Mesothelial cell of epicardium (in vitro differentiated cells): ENCODE measurements around the gene FRMPD4. TPM values are rescaled to one million over a fixed set of nuclear protein-coding genes. Genes with fewer than 3 reads are reported as not detected.

Experiments used
- DNase-seq, 2 experiments: peaks; one replicate each; pipeline ENCODE4 v3.0.0; 2021; ENCODE audit warnings: low spot score in 2 of 2; ENCODE audit not compliant: unreplicated experiment in 2 of 2
- H3K27ac Mint-ChIP-seq: 2 replicates; pipeline ENCODE4 v1.8.0; 2021; ENCODE audit warnings: mixed read lengths
- H3K27me3 Mint-ChIP-seq: 2 replicates; pipeline ENCODE4 v1.8.0; 2021; ENCODE audit warnings: low read depth, mixed read lengths
- H3K36me3 Mint-ChIP-seq: 2 replicates; pipeline ENCODE4 v1.8.0; 2021; ENCODE audit warnings: mixed read lengths
- H3K4me1 Mint-ChIP-seq: 2 replicates; pipeline ENCODE4 v1.8.0; 2021; ENCODE audit warnings: mixed read lengths
- H3K4me3 Mint-ChIP-seq: 2 replicates; pipeline ENCODE4 v1.8.0; 2021; ENCODE audit warnings: mild to moderate bottlenecking, moderate library complexity, mixed read lengths
- H3K9me3 Mint-ChIP-seq: 2 replicates; pipeline ENCODE4 v1.8.0; 2021; ENCODE audit warnings: mixed read lengths
- total RNA-seq: library from RNA; stranded (reverse); gene quantifications from 3 replicates; pipeline ENCODE4 v1.2.1, GENCODE V29; 2021
- TF ChIP-seq, protein P1 (sequence below): fragments of 200-600 bp; sonication (generic); IDR thresholded peaks from one replicate; pipeline ENCODE4 v1.5.0; 2021; ENCODE audit warnings: antibody characterized with exemption; ENCODE audit not compliant: unreplicated experiment

The FRMPD4 gene
- total RNA-seq, 1 donor from 2014 or later: not detected

DNA sequence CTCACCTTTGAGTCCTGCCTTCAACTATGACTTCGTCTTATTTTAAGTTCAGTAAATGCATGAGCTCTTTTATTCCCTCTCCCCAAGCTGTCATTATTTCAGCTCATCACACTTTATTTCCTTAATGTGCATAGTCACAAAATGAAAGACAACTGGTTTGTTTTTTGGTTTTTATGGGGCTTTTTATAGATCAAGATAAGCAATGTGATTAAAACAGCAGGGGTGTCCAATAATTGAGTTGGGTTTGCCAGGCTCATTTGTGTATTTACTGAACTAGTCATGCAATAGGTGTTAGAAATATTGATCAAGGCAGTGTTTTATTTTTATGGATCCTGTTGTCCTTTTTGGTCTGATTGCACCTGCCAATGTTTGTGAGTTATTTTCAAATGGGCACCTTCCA, 102.2 kb downstream of the FRMPD4 start:
- peaks cover 21% of the 10 kb centered on the region for H3K9me3 Mint-ChIP-seq
- TF ChIP-seq, protein P1, sequence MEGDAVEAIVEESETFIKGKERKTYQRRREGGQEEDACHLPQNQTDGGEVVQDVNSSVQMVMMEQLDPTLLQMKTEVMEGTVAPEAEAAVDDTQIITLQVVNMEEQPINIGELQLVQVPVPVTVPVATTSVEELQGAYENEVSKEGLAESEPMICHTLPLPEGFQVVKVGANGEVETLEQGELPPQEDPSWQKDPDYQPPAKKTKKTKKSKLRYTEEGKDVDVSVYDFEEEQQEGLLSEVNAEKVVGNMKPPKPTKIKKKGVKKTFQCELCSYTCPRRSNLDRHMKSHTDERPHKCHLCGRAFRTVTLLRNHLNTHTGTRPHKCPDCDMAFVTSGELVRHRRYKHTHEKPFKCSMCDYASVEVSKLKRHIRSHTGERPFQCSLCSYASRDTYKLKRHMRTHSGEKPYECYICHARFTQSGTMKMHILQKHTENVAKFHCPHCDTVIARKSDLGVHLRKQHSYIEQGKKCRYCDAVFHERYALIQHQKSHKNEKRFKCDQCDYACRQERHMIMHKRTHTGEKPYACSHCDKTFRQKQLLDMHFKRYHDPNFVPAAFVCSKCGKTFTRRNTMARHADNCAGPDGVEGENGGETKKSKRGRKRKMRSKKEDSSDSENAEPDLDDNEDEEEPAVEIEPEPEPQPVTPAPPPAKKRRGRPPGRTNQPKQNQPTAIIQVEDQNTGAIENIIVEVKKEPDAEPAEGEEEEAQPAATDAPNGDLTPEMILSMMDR: no peak

DNA sequence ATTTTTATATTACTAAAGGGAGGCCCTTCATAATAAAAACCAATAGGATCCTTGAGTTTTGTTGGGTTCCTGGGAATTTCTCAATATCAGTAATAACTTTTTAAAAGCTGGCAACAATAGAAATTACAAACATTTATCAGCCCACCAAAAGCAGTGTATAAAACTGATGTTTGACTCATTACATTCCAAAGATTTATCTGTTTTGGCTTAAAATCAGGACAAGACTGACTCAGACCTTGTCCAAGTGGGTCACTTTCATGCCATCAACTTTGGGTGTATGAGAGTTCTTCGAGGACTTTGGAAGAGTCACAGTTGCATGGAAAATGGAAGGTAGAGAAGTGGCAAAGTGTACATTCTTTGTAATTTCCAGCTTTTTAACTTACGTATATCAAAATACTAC, 102.8 kb downstream of the FRMPD4 start:
- TF ChIP-seq, protein P1: no peak
- H3K36me3 Mint-ChIP-seq: no peaks in the 10 kb centered on the region
- DNase-seq: no peak
- no peak overlapping the region for H3K27ac Mint-ChIP-seq
- H3K27me3 Mint-ChIP-seq: no peaks in the 10 kb centered on the region
- H3K9me3 Mint-ChIP-seq: peaks cover 17% of the 10 kb centered on the region
- no peak overlapping the region for H3K4me3 Mint-ChIP-seq
- H3K4me1 Mint-ChIP-seq: no peaks in the 10 kb centered on the region

More for the DNA sequence above, 102.2 kb downstream of the FRMPD4 start:
- no peaks in the 10 kb centered on the region for H3K36me3 Mint-ChIP-seq
- peaks cover 1% of the 10 kb centered on the region for H3K27me3 Mint-ChIP-seq
- no peak overlapping the region for H3K4me3 Mint-ChIP-seq
- no peak overlapping the region for H3K27ac Mint-ChIP-seq
- DNase-seq: no peak
- H3K4me1 Mint-ChIP-seq: no peaks in the 10 kb centered on the region

- Mint-ChIP-seq H3K27ac (no peak overlapping the region), H3K27me3 (no peaks in the 10 kb centered on the region), H3K4me1 (no peaks in the 10 kb centered on the region), H3K9me3 (peaks cover 14% of the 10 kb centered on the region), H3K36me3 (no peaks in the 10 kb centered on the region), H3K4me3 (no peak overlapping the region)
- no peak for DNase-seq
- TF ChIP-seq, protein P1: no peak
These were observed 107.7 kb downstream of the FRMPD4 start for GRCh38 chrX:12245650-12246645.

DNA sequence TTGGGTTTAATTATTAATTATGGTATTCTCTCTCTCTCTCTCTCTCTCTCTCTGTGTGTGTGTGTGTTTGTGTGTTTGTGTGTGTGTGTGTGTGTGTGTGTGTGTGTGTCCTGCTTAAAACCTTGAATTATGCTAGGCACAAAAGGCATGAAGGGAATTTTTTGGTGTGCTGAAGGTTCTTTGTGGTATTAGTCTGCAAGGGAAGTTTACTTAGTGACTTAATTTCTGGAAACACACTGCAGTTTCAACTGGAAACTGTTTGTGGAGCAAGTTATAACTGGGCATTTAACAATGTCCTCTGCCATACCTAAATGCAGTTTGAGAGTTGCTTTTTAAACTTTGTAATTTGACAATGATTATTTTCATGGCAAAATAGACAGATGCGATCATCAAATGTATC, 111.7 kb downstream of the FRMPD4 start:
- H3K36me3 Mint-ChIP-seq: no peaks in the 10 kb centered on the region
- H3K4me3 Mint-ChIP-seq: no peak overlapping the region
- peaks cover 1% of the 10 kb centered on the region for H3K27me3 Mint-ChIP-seq
- H3K4me1 Mint-ChIP-seq: no peaks in the 10 kb centered on the region
- H3K27ac Mint-ChIP-seq: no peak overlapping the region
- no peak for DNase-seq
- H3K9me3 Mint-ChIP-seq: peaks cover 37% of the 10 kb centered on the region
- TF ChIP-seq, protein P1: no peak

GRCh38 chrX:12263211-12263610, 124.9 kb downstream of the FRMPD4 start:
- H3K27ac Mint-ChIP-seq: no peak overlapping the region
- peaks cover 2% of the 10 kb centered on the region for H3K27me3 Mint-ChIP-seq
- peaks cover 44% of the 10 kb centered on the region for H3K9me3 Mint-ChIP-seq
- TF ChIP-seq, protein P1: no peak
- DNase-seq: no peak
- no peak overlapping the region for H3K4me3 Mint-ChIP-seq
- H3K4me1 Mint-ChIP-seq: no peaks in the 10 kb centered on the region
- H3K36me3 Mint-ChIP-seq: no peaks in the 10 kb centered on the region
